ENCODE data around the gene GREB1L. TPM values are rescaled to one million over a fixed set of nuclear protein-coding genes. Genes with fewer than 3 reads are reported as not detected.

GREB1L gene
- total and polyA plus RNA-seq, 2 donors (not counting 3 experiments of a cell fraction or from before 2014, with no cell fraction given): 0.22 to 0.41 TPM

- FAIRE-seq (no peak), DNase-seq (ENCODE audit: low read depth, low spot score) (no peak)
- dilution Hi-C loops (cut with MboI; ENCODE audit: extremely low pct_ligation_motif_present, low sequenced_read_pairs): no loop called here
- Histone ChIP-seq H3K4me3 (replicated peaks in 1 of 3; ENCODE audit: insufficient read depth in 1 of 3, low read depth in 1 of 3, low read length in 3 of 3) (no peak overlapping the region), H2AFZ (ENCODE audit: low read depth, low read length) (no peak overlapping the region), H3K36me3 (ENCODE audit: control insufficient read depth in 2 of 2, extremely low read depth in 1 of 2, insufficient read depth in 2 of 2, low read length in 2 of 2) (no peaks in the 10 kb centered on the region), H3K9me3 (replicated peaks; ENCODE audit: control insufficient read depth, insufficient read depth, low read length) (no peaks in the 10 kb centered on the region), H3K79me2 (ENCODE audit: control insufficient read depth, insufficient read depth, low read length) (no peaks in the 10 kb centered on the region), H3K4me2 (ENCODE audit: insufficient read depth, low read length) (no peak overlapping the region), H3K9me1 (replicated peaks; ENCODE audit: control insufficient read depth, extremely low read depth, insufficient read depth, low read length) (peaks cover 2% of the 10 kb centered on the region), H3K27me3 (ENCODE audit: control insufficient read depth in 2 of 2, insufficient read depth in 2 of 2, low read length in 2 of 2) (no peaks in the 10 kb centered on the region), H3K9ac (replicated peaks; ENCODE audit: extremely low read depth, insufficient read depth, low read length) (no peak overlapping the region), H3K27ac (ENCODE audit: insufficient read depth, low read depth, low read length) (no peak overlapping the region), H3K4me1 (ENCODE audit: control insufficient read depth, extremely low read depth, insufficient read depth, low read length) (peaks cover 6% of the 10 kb centered on the region), H4K20me1 (replicated peaks; ENCODE audit: control insufficient read depth, extremely low read depth, insufficient read depth, low read length) (no peaks in the 10 kb centered on the region)
- POLR2A ChIA-PET: no interaction called here
- no TSS peak for BruUV-seq (replicated peaks)
- intact Hi-C loops (cut with micrococcal nuclease): no loop called here
- CTCF ChIA-PET: interaction anchor here (1.3 kb wide), 1 partner anchor 10 kb away, joined by 5 read pairs; no protein-coding TSS in a partner anchor
- TF ChIP-seq MYC (IDR thresholded peaks at IDR 0.05; ENCODE audit: low read depth, low read length) (no peak), POLR2A (IDR thresholded peaks at IDR 0.05; ENCODE audit: low read depth, low read length) (no peak), CTCF (IDR thresholded peaks at IDR 0.05; ENCODE audit: extremely low read depth in 1 of 2, insufficient read depth in 1 of 2, low read depth in 1 of 2, low read length in 2 of 2) (no peak), JUN (IDR thresholded peaks at IDR 0.05; ENCODE audit: borderline replicate concordance, insufficient read depth, insufficient read length, low read depth) (no peak), GATA2 (IDR thresholded peaks at IDR 0.05; ENCODE audit: insufficient read depth, insufficient read length, low read depth, low read length) (no peak), MAX (IDR thresholded peaks at IDR 0.05; ENCODE audit: insufficient read depth, insufficient read length) (no peak)
Observed at GRCh38 chr18:21298351-21298750, 56.3 kb downstream of the GREB1L start.
